ENCODE data around the gene CDKN2AIPNL.

DNA sequence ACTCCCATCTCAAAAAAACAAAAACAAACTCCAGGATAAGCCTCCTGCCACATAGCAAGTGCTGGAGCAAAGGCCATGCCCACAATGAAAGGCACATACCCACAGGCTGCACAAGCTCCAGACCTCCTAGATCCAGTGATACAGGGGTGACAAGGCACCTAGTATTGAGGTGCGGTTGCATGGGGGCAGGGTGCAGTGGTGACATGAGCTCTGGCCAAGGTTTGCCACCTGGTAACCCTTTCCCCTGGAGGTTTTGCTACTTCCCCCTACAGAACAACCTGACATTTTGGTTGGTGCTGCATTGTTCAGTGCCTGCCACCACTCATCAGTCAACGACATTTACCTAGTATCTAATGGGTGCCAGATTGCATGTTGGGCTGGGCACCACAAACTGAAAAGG is 14.5 kb downstream of the CDKN2AIPNL start:
- TF ChIP-seq MEF2A (IDR thresholded peaks at IDR 0.05; ENCODE audit: borderline replicate concordance, low read depth) (no peak), GATA2 (CRISPR knock-in tag; IDR thresholded peaks at IDR 0.05) (no peak), SIN3A (IDR thresholded peaks at IDR 0.05; ENCODE audit: borderline replicate concordance, low read depth, low read length) (no peak)
- TF ChIP-seq, protein P1, sequence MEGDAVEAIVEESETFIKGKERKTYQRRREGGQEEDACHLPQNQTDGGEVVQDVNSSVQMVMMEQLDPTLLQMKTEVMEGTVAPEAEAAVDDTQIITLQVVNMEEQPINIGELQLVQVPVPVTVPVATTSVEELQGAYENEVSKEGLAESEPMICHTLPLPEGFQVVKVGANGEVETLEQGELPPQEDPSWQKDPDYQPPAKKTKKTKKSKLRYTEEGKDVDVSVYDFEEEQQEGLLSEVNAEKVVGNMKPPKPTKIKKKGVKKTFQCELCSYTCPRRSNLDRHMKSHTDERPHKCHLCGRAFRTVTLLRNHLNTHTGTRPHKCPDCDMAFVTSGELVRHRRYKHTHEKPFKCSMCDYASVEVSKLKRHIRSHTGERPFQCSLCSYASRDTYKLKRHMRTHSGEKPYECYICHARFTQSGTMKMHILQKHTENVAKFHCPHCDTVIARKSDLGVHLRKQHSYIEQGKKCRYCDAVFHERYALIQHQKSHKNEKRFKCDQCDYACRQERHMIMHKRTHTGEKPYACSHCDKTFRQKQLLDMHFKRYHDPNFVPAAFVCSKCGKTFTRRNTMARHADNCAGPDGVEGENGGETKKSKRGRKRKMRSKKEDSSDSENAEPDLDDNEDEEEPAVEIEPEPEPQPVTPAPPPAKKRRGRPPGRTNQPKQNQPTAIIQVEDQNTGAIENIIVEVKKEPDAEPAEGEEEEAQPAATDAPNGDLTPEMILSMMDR (IDR thresholded peaks at IDR 0.05): no peak

All from SK-N-SH (cell line).